Measurements from ENCODE around the gene PSME1. TPM values are rescaled to one million over a fixed set of nuclear protein-coding genes. Genes with fewer than 3 reads are reported as not detected.

The PSME1 gene
- total RNA-seq = 100 to 1,000 TPM in 6 of 9 donors, 10 to 100 TPM in 3; 87.3 to 331 (median 110) TPM
- polyA plus RNA-seq = 100 to 1,000 TPM; 125 to 164 TPM
- long read RNA-seq, donor 1, transcript PSME1-201 (11 exons, 1,006 nt) = major isoform, 65 of 74 reads
- long read RNA-seq, donor 1, partial matches to known transcripts = 2 of 74 reads
- long read RNA-seq, donor 1, other reads (novel, unspliced or antisense) = 3 of 74 reads
- long read RNA-seq, donor 2, transcript PSME1-201 (11 exons, 1,006 nt) = major isoform, 125 of 174 reads
- long read RNA-seq, donor 2, transcript PSME1-210 (11 exons, 945 nt) = minor isoform, 5 of 174 reads
- long read RNA-seq, donor 2, partial matches to known transcripts = 28 of 174 reads
- long read RNA-seq, donor 2, other reads (novel, unspliced or antisense) = 12 of 174 reads
- long read RNA-seq, donor 3, transcript PSME1-201 (11 exons, 1,006 nt) = major isoform, 40 of 108 reads
- long read RNA-seq, donor 3, partial matches to known transcripts = 57 of 108 reads
- long read RNA-seq, donor 3, other reads (novel, unspliced or antisense) = 5 of 108 reads

DNA sequence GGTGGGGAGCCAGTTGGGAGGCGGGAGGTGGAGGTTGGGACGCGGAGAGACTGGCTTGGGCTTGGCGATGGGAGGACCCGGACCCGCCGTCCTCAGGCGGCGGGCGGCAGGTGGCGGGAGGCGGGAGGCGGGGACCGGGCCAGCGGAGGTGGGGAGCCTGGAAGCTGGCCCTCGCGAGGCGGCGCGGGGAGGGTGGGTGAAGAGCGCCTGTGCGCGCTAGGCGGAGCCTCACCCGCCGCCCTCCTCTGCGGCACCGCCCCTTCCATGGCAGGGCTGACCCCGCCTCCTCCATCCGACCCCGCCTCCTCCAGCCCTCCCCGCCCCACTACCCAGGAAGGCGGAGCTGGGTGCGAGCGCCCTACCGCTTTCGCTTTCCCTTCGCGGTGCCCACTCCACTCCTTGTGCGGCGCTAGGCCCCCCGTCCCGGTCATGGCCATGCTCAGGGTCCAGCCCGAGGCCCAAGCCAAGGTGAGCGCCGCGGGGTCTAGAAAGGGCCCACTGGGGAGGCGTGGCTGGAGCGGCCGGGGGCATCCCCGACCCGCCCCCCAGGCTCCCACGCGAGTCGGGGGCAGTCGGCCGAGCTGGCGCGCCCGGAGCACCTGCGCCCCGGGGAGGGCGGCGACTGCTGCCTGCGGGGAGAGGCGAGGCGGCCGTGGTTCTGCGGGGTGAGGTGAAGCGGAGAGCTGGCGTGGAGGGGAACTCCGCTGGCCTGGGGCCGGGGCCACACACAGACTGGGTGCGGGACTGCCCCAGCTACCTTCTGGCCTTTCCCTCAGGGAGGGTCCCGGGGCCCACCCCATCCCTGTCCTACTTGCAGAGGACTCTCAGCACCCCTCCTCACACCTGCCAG, at the start of gene PSME1:
Gene PSME1, plus strand, starts transcription at position 361 of the 850 bp plus-strand sequence. Its CDS starts 69 bp downstream, at position 430.
- TF ChIP-seq, protein P1, sequence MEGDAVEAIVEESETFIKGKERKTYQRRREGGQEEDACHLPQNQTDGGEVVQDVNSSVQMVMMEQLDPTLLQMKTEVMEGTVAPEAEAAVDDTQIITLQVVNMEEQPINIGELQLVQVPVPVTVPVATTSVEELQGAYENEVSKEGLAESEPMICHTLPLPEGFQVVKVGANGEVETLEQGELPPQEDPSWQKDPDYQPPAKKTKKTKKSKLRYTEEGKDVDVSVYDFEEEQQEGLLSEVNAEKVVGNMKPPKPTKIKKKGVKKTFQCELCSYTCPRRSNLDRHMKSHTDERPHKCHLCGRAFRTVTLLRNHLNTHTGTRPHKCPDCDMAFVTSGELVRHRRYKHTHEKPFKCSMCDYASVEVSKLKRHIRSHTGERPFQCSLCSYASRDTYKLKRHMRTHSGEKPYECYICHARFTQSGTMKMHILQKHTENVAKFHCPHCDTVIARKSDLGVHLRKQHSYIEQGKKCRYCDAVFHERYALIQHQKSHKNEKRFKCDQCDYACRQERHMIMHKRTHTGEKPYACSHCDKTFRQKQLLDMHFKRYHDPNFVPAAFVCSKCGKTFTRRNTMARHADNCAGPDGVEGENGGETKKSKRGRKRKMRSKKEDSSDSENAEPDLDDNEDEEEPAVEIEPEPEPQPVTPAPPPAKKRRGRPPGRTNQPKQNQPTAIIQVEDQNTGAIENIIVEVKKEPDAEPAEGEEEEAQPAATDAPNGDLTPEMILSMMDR (IDR thresholded peaks at IDR 0.05) = peak in 3 of 12 donors; percentile 21 to 26 (median 22)
- TF ChIP-seq POLR2A (IDR thresholded peaks at IDR 0.05) = peak in 1 of 2 donors; percentile 79
- WGBS, 4 donors = 0 to 1% (median 0%) methylated on average over 1 to 75 of the region's 75 CpGs
- Histone ChIP-seq H3K36me3 (peaks cover 0 to 31% (median 27%) of the 10 kb centered on the region in 9 donors), H3K27me3 (no peaks in the 10 kb centered on the region), H3K9me3 (no peaks in the 10 kb centered on the region), H3K4me1 (peaks cover 3 to 75% (median 44%) of the 10 kb centered on the region in 12 donors), H3K4me3 (peak within 1 kb of the TSS; percentile 64 to 100 (median 94)), H3K27ac (peak within 1 kb of the TSS; percentile 67 to 99 (median 94))
- DNase-seq (peak; percentile 95 to 97 (median 96)), ATAC-seq (peak; percentile 83 to 94 (median 92))
- intact Hi-C loops (cut with DNase I) = no loop called here

DNA sequence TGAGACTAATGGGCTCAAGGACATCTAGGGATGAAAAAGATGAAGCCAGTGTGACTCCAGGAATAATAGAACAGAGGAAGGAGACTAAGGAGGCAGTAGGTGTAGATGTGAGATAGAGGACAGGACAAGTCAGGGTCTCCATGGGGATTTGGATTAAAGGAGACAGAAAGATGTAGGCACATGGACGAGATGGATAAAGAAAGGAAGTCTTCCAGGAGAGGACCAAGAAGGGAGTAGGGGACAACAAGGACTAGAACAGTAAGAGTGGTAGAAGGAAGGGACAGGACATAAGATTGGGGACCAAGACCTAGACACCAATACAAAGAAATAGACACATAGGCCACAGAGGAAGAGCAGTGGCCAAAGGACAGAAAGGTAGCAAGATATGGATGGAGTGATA, 49.0 kb upstream of the PSME1 start:
- Histone ChIP-seq H3K27ac (no peak overlapping the region), H3K9me3 (no peaks in the 10 kb centered on the region), H3K4me3 (no peak overlapping the region), H3K36me3 (no peaks in the 10 kb centered on the region), H3K4me1 (no peaks in the 10 kb centered on the region), H3K27me3 (peaks cover 0 to 4% (median 0%) of the 10 kb centered on the region in 9 donors)
- no peak for TF ChIP-seq POLR2A (IDR thresholded peaks at IDR 0.05)
- TF ChIP-seq, protein P1 (IDR thresholded peaks at IDR 0.05) = no peak
- intact Hi-C loops (cut with DNase I) = loop anchor here in 1 of 10 donors (2.0 kb wide), 1 partner anchor 26 kb away; no protein-coding TSS in a partner anchor
- no peak for ATAC-seq
- no peak for DNase-seq
- 80 to 93% (median 86%) methylated on average over 1 of the region's 1 CpG for whole genome bisulfite sequencing, 4 donors

DNA sequence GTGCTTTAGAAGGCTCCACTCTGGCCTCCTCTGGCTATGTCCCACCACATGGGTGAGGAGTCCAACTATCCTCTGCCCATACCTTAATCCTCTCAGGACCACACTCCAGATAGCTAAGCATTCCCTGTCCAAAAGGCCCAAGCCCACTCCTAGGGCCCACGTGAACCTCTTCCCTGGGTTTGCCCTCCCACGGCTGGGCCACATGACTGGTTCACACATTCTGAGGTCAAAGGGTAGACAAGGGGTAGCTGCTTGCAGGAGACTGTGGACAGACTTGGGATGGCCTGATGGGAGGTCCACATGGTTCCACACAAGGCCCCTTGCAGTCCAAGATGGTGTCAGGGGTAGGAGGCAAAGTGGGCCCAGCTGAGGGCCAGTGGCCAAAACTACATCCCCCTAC, 47.9 kb upstream of the PSME1 start:
- H3K9me3 ChIP-seq = no peaks in the 10 kb centered on the region
- ATAC-seq = no peak

More for the DNA sequence above, 47.9 kb upstream of the PSME1 start:
- Histone ChIP-seq H3K4me3 (no peak overlapping the region), H3K27ac (no peak overlapping the region), H3K4me1 (peaks cover 0 to 9% (median 0%) of the 10 kb centered on the region in 12 donors), H3K36me3 (no peaks in the 10 kb centered on the region), H3K27me3 (no peaks in the 10 kb centered on the region)
- intact Hi-C loops (cut with DNase I) = no loop called here
- TF ChIP-seq, protein P1 (IDR thresholded peaks at IDR 0.05) = no peak
- TF ChIP-seq POLR2A (IDR thresholded peaks at IDR 0.05) = no peak
- 78 to 91% (median 86%) methylated on average over 2 of the region's 2 CpGs for WGBS, 4 donors
- DNase-seq = peak in 1 of 5 donors; percentile 13
